GM18511 (cell line): ENCODE measurements around the gene CHCHD2.
"Not testable (repeated sequence)": the region's sequence is repeated elsewhere in the genome, so short reads cannot be mapped to it uniquely, and the experiment has no call there.

Experiments used
- ATAC-seq: cut with Tn5 transposase; IDR thresholded peaks from one replicate; pipeline ENCODE4 v1.9.1; 2021; ENCODE audit warnings: mild to moderate bottlenecking, moderate library complexity; ENCODE audit not compliant: unreplicated experiment

CHCHD2 gene

GRCh38 chr7:56106108-56107073 lies at the start of gene CHCHD2:
CHCHD2 (minus strand) TSS chr7:56106476; CDS start chr7:56106413, 63 bp downstream.
- peak; percentile 99 for ATAC-seq

GRCh38 chr7:56131062-56131461 lies 24.8 kb upstream of the CHCHD2 start:
- not testable (repeated sequence) for ATAC-seq

GRCh38 chr7:56127241-56127975 lies 21.1 kb upstream of the CHCHD2 start:
- no peak for ATAC-seq

GRCh38 chr7:56125831-56126230 lies 19.6 kb upstream of the CHCHD2 start:
- ATAC-seq, result no peak

- ATAC-seq, result no peak
Measured at GRCh38 chr7:56124981-56125380, 18.7 kb upstream of the CHCHD2 start.

GRCh38 chr7:56121440-56121839 lies 15.2 kb upstream of the CHCHD2 start:
- no peak for ATAC-seq

- no peak for ATAC-seq
Measured at GRCh38 chr7:56115852-56116538, 9.7 kb upstream of the CHCHD2 start, which contains the start of gene NUPR2. NUPR2 (minus strand) TSS chr7:56116417; CDS start chr7:56116314, 103 bp downstream.

- not testable (repeated sequence) for ATAC-seq
Measured at GRCh38 chr7:56112244-56112643, 6.0 kb upstream of the CHCHD2 start.

GRCh38 chr7:56110611-56111010 lies 4.3 kb upstream of the CHCHD2 start:
- ATAC-seq, result no peak

GRCh38 chr7:56107954-56108258 lies 1.6 kb upstream of the CHCHD2 start:
- ATAC-seq, result no peak

- peak; percentile 31 for ATAC-seq
Measured at GRCh38 chr7:56105508-56105907, 768 bp downstream of the CHCHD2 start.

- not testable (repeated sequence) for ATAC-seq
Measured at GRCh38 chr7:56104138-56104537, 2.1 kb downstream of the CHCHD2 start.

- no peak for ATAC-seq
Measured at GRCh38 chr7:56099653-56100052, 6.6 kb downstream of the CHCHD2 start.

- ATAC-seq, result not testable (repeated sequence)
Measured at GRCh38 chr7:56098187-56099008, 7.9 kb downstream of the CHCHD2 start.

- no peak for ATAC-seq
Measured at GRCh38 chr7:56097700-56098099, 8.6 kb downstream of the CHCHD2 start.

- no peak for ATAC-seq
Measured at GRCh38 chr7:56092789-56093531, 13.3 kb downstream of the CHCHD2 start, which contains the start of gene PHKG1. PHKG1 (minus strand) TSS chr7:56092952; CDS start chr7:56088941, 4,011 bp downstream.

- ATAC-seq, result not testable (repeated sequence)
Measured at GRCh38 chr7:56092388-56092787, 13.9 kb downstream of the CHCHD2 start.

GRCh38 chr7:56091591-56091990 lies 14.7 kb downstream of the CHCHD2 start:
- ATAC-seq, result no peak

- ATAC-seq, result no peak
Measured at GRCh38 chr7:56087445-56087844, 18.8 kb downstream of the CHCHD2 start.

GRCh38 chr7:56086761-56087160 lies 19.5 kb downstream of the CHCHD2 start:
- ATAC-seq, result no peak
